PC-3 (cell line): Measurements from ENCODE around the gene ITGA1.

ENCODE experiments used
- CTCF ChIP-seq: fragments of 300-600 bp; sonication (generic); conservative IDR thresholded peaks from 2 replicates; pipeline ENCODE4 v1.5.1; 2017; ENCODE audit warnings: antibody characterized with exemption, low read depth, mild to moderate bottlenecking, low read length
- EZH2 ChIP-seq: fragments of 300-600 bp; sonication (generic); IDR thresholded peaks from one replicate; pipeline ENCODE4 v1.6.1; 2017; ENCODE audit warnings: antibody characterized with exemption, mild to moderate bottlenecking, low read length; ENCODE audit not compliant: unreplicated experiment
- EZH2phosphoT487 ChIP-seq: fragments of 300-600 bp; sonication (generic); IDR thresholded peaks from 2 replicates; pipeline ENCODE4 v1.6.1; 2018; ENCODE audit warnings: mild to moderate bottlenecking, antibody characterized with exemption, low read length, borderline replicate concordance

GRCh38 chr5:52864884-52865283 is 77.2 kb downstream of the ITGA1 start:
- no peak for TF ChIP-seq CTCF
- TF ChIP-seq EZH2: no peak
- TF ChIP-seq EZH2phosphoT487: no peak
